HepG2 (cell line): Measurements from ENCODE around the gene SLC19A1. TPM values are rescaled to one million over a fixed set of nuclear protein-coding genes. Genes with fewer than 3 reads are reported as not detected.

ENCODE experiments used
- ARID2 ChIP-seq: sonication (generic); formaldehyde crosslinking; IDR thresholded peaks from 2 replicates; pipeline ENCODE4 v1.8.1; 2022; ENCODE audit warnings: mild to moderate bottlenecking, missing genetic modification reagents, borderline replicate concordance
- ASH2L ChIP-seq: fragments of 300-600, 200-600 bp; sonication (generic); IDR thresholded peaks from 2 replicates; pipeline ENCODE4 v1.7.0; 2017; ENCODE audit warnings: low read depth, mild to moderate bottlenecking, moderate library complexity, mixed read lengths, low read length; ENCODE audit not compliant: insufficient read length
- CCAR2 ChIP-seq: fragments of 200-400 bp; formaldehyde crosslinking; optimal IDR thresholded peaks from 2 replicates; pipeline ENCODE3; 2018; ENCODE audit warnings: low read depth, mild to moderate bottlenecking, low read length, moderate library complexity
- ESRRA ChIP-seq: sonication (generic); formaldehyde crosslinking; IDR thresholded peaks from 2 replicates; pipeline ENCODE4 v1.5.1; 2020; ENCODE audit warnings: mild to moderate bottlenecking, low read depth, missing genetic modification reagents
- FIP1L1 ChIP-seq: fragments of 200-400 bp; formaldehyde crosslinking; IDR thresholded peaks from 2 replicates; pipeline ENCODE4 v1.6.1; 2018; ENCODE audit warnings: low read depth, mild to moderate bottlenecking, low read length, moderate library complexity, borderline replicate concordance; ENCODE audit not compliant: insufficient read depth
- JUN ChIP-seq: sonication (generic); formaldehyde crosslinking; IDR thresholded peaks from 2 replicates; pipeline ENCODE4 v1.4.0; 2020; ENCODE audit warnings: mild to moderate bottlenecking, missing genetic modification reagents
- MAF1 ChIP-seq: sonication (generic); formaldehyde crosslinking; IDR thresholded peaks from 2 replicates; pipeline ENCODE4 v1.5.0; 2020; ENCODE audit warnings: missing genetic modification reagents, borderline replicate concordance
- NR2F2 ChIP-seq: IDR thresholded peaks from 2 replicates; pipeline ENCODE4 v1.6.1; 2012; ENCODE audit warnings: low read depth, inconsistent platforms, borderline replicate concordance
- POLR2G ChIP-seq: fragments of 200-400 bp; formaldehyde crosslinking; IDR thresholded peaks from 2 replicates; pipeline ENCODE4 v1.6.1; 2018; ENCODE audit warnings: mild to moderate bottlenecking, low read depth, low read length, moderate library complexity
- RFX5 ChIP-seq: IDR thresholded peaks from 2 replicates; pipeline ENCODE4 v1.6.1; 2011; ENCODE audit warnings: low read depth, low read length, improper control_type of control experiment
- SAFB2 ChIP-seq: sonication (generic); formaldehyde crosslinking; IDR thresholded peaks from 2 replicates; pipeline ENCODE4 v1.5.1; 2020; ENCODE audit warnings: missing genetic modification reagents, low read depth, mild to moderate bottlenecking, borderline replicate concordance
- SNAI1 ChIP-seq: sonication (generic); formaldehyde crosslinking; IDR thresholded peaks from 2 replicates; pipeline ENCODE4 v1.5.0; 2020; ENCODE audit warnings: mild to moderate bottlenecking, missing genetic modification reagents, borderline replicate concordance
- SUZ12 ChIP-seq: fragments of 150-350 bp; IDR thresholded peaks from 2 replicates; pipeline ENCODE4 v1.6.1; 2014; ENCODE audit warnings: low read depth, low read length
- TBL1XR1 ChIP-seq: fragments of 150-350 bp; IDR thresholded peaks from 2 replicates; pipeline ENCODE4 v1.6.1; 2014; ENCODE audit warnings: borderline replicate concordance, low read length; ENCODE audit not compliant: partially characterized antibody
- ZBTB21 ChIP-seq: sonication (generic); formaldehyde crosslinking; IDR thresholded peaks from 2 replicates; pipeline ENCODE4 v1.4.0; 2020; ENCODE audit warnings: missing genetic modification reagents
- ZNF562 ChIP-seq: sonication (generic); formaldehyde crosslinking; IDR thresholded peaks from 2 replicates; pipeline ENCODE4 v1.8.0; 2022; ENCODE audit warnings: missing genetic modification reagents, borderline replicate concordance
- ZZZ3 ChIP-seq: sonication (generic); formaldehyde crosslinking; IDR thresholded peaks from 2 replicates; pipeline ENCODE4 v1.4.0; 2020; ENCODE audit warnings: missing genetic modification reagents, mild to moderate bottlenecking, borderline replicate concordance
- polyA plus RNA-seq, 8 experiments: library from polyadenylated mRNA; depleted of rRNA in 3 of 8; stranded (reverse) in 7 of 8; unstranded in 1 of 8; fragments of >200 nt; fragmentation: Illumina TruSeq in 4 of 8; extraction: Trizol in 4 of 8; gene quantifications; 2 replicates each; pipeline versions ENCODE4 v1.2.1 to v1.2.3, GENCODE V29; 2011 to 2016; ENCODE audit warnings: low read depth in 4 of 8, missing spikeins in 1 of 8, mixed read lengths in 1 of 8; ENCODE audit not compliant: insufficient read depth in 1 of 8
- total RNA-seq, 5 experiments: library from RNA; depleted of rRNA; stranded (reverse); fragments of >200 nt; fragmentation: Illumina TruSeq; extraction: Trizol; gene quantifications; 2 replicates each; pipeline ENCODE4 v1.2.3, GENCODE V29; 2016; ENCODE audit warnings: low read depth in 1 of 5
- TF ChIP-seq, protein P1 (sequence below): sonication (generic); formaldehyde crosslinking; IDR thresholded peaks from 2 replicates; pipeline ENCODE4 v1.5.0; 2020; ENCODE audit warnings: missing genetic modification reagents, mild to moderate bottlenecking, borderline replicate concordance
- TF ChIP-seq, protein P2 (sequence below): sonication (generic); formaldehyde crosslinking; IDR thresholded peaks from 2 replicates; pipeline ENCODE4 v1.4.0; 2020; ENCODE audit warnings: mild to moderate bottlenecking, low read depth, missing genetic modification reagents
- TF ChIP-seq, protein P3 (sequence below): sonication (generic); formaldehyde crosslinking; IDR thresholded peaks from 2 replicates; pipeline ENCODE4 v1.4.0; 2020; ENCODE audit warnings: missing genetic modification reagents, borderline replicate concordance
- TF ChIP-seq, protein P4 (sequence below): sonication (generic); formaldehyde crosslinking; IDR thresholded peaks from 2 replicates; pipeline ENCODE4 v1.4.0; 2020; ENCODE audit warnings: mild to moderate bottlenecking, low read depth, missing genetic modification reagents
- TF ChIP-seq, protein P5 (sequence below): sonication (generic); formaldehyde crosslinking; IDR thresholded peaks from 2 replicates; pipeline ENCODE4 v1.8.0; 2022; ENCODE audit warnings: low read depth, missing genetic modification reagents

SLC19A1 gene
- total and polyA plus RNA-seq, 2 of the 13 experiments (the other 11 are each of a cell fraction or from before 2014, with no cell fraction given), result 21.8 to 23.0 TPM

DNA sequence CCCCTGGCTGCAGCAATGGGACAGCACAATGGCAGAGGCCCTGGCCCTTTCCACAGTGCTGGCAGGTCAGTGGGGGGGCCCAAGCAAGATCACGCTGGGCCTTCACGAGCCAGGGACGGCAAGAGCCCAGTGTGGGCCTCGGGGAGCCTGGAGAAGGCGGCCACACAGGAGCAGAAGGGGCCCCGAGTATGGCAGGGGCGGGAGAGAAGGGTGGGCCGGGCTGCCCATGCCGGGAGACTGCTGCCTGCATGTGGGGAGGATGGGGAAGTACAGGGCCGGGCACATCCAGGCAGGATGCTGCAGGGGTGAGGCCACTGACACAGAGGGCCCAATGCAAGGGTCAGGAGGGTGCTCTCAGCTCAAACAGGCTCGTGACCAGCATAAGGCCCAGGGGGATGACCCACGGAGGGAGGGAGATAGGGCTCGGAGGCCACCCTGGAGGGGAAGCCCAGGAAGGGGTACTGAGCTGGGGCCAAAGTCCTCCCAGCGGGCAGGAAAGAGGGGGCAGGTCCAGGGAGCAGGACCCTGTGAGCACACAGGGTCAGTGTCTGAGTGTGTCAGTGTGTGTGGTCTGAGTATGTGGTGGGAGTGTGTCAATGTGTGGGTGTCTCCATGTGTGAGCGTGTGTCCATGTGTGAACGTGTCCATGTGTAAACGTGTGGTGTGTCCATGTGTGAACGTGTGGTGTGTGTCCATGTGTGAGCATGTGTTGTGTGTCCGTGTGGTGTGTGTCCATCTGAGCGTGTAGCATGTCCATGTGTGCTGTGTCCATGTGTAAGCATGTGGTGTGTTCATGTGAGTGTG is 13.1 kb downstream of the SLC19A1 start (continued):
- TF ChIP-seq, protein P1, sequence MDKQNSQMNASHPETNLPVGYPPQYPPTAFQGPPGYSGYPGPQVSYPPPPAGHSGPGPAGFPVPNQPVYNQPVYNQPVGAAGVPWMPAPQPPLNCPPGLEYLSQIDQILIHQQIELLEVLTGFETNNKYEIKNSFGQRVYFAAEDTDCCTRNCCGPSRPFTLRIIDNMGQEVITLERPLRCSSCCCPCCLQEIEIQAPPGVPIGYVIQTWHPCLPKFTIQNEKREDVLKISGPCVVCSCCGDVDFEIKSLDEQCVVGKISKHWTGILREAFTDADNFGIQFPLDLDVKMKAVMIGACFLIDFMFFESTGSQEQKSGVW, result no peak
- TF ChIP-seq ASH2L (peak; percentile 11), JUN (CRISPR knock-in tag) (no peak), POLR2G (no peak), ZNF562 (CRISPR knock-in tag) (no peak), FIP1L1 (no peak), SAFB2 (no peak), CCAR2 (no peak), MAF1 (CRISPR knock-in tag) (no peak), ESRRA (CRISPR knock-in tag) (peak; percentile 85), TBL1XR1 (no peak), SUZ12 (no peak), ZBTB21 (CRISPR knock-in tag) (no peak), RFX5 (no peak), NR2F2 (peak; percentile 30; the same call in 1 of the 2 replicates), ARID2 (CRISPR knock-in tag) (no peak), ZZZ3 (peak; percentile 63; the same call in 1 of the 2 replicates), SNAI1 (CRISPR knock-in tag) (no peak)
- TF ChIP-seq, protein P2, sequence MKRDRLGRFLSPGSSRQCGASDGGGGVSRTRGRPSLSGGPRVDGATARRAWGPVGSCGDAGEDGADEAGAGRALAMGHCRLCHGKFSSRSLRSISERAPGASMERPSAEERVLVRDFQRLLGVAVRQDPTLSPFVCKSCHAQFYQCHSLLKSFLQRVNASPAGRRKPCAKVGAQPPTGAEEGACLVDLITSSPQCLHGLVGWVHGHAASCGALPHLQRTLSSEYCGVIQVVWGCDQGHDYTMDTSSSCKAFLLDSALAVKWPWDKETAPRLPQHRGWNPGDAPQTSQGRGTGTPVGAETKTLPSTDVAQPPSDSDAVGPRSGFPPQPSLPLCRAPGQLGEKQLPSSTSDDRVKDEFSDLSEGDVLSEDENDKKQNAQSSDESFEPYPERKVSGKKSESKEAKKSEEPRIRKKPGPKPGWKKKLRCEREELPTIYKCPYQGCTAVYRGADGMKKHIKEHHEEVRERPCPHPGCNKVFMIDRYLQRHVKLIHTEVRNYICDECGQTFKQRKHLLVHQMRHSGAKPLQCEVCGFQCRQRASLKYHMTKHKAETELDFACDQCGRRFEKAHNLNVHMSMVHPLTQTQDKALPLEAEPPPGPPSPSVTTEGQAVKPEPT (CRISPR knock-in tag), result no peak
- TF ChIP-seq, protein P3, sequence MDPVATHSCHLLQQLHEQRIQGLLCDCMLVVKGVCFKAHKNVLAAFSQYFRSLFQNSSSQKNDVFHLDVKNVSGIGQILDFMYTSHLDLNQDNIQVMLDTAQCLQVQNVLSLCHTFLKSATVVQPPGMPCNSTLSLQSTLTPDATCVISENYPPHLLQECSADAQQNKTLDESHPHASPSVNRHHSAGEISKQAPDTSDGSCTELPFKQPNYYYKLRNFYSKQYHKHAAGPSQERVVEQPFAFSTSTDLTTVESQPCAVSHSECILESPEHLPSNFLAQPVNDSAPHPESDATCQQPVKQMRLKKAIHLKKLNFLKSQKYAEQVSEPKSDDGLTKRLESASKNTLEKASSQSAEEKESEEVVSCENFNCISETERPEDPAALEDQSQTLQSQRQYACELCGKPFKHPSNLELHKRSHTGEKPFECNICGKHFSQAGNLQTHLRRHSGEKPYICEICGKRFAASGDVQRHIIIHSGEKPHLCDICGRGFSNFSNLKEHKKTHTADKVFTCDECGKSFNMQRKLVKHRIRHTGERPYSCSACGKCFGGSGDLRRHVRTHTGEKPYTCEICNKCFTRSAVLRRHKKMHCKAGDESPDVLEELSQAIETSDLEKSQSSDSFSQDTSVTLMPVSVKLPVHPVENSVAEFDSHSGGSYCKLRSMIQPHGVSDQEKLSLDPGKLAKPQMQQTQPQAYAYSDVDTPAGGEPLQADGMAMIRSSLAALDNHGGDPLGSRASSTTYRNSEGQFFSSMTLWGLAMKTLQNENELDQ (CRISPR knock-in tag), result no peak
- TF ChIP-seq, protein P4, sequence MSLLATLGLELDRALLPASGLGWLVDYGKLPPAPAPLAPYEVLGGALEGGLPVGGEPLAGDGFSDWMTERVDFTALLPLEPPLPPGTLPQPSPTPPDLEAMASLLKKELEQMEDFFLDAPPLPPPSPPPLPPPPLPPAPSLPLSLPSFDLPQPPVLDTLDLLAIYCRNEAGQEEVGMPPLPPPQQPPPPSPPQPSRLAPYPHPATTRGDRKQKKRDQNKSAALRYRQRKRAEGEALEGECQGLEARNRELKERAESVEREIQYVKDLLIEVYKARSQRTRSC (CRISPR knock-in tag), result no peak
- TF ChIP-seq, protein P5, sequence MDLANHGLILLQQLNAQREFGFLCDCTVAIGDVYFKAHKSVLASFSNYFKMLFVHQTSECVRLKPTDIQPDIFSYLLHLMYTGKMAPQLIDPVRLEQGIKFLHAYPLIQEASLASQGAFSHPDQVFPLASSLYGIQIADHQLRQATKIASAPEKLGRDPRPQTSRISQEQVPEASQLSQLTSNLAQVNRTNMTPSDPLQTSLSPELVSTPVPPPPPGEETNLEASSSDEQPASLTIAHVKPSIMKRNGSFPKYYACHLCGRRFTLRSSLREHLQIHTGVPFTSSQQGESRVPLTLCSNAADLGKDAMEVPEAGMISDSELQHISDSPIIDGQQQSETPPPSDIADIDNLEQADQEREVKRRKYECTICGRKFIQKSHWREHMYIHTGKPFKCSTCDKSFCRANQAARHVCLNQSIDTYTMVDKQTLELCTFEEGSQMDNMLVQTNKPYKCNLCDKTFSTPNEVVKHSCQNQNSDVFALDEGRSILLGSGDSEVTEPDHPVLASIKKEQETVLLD (CRISPR knock-in tag), result no peak
